ENCODE results near the gene SOBP. TPM values are rescaled to one million over a fixed set of nuclear protein-coding genes. Genes with fewer than 3 reads are reported as not detected.

The SOBP gene
- total RNA-seq, 2 experiments from 2014 or later = 0.25 to 0.26 TPM

GRCh38 chr6:107587451-107587850 is 97.5 kb downstream of the SOBP start:
- Mint-ChIP-seq H3K27me3 (ENCODE audit: low read depth) (peaks cover 2% of the 10 kb centered on the region), H3K9me3 (no peaks in the 10 kb centered on the region), H3K27ac (no peak overlapping the region), H3K4me1 (ENCODE audit: low read depth) (no peaks in the 10 kb centered on the region), H3K36me3 (ENCODE audit: low read depth) (no peaks in the 10 kb centered on the region), H3K4me3 (no peak overlapping the region)
- CTCF ChIA-PET = interaction anchor here (0.7 kb wide), 1 partner anchor 115 kb away, joined by 3 read pairs; no protein-coding TSS in a partner anchor
- intact Hi-C loops (cut with micrococcal nuclease) = no loop called here
- no peak for DNase-seq

DNA sequence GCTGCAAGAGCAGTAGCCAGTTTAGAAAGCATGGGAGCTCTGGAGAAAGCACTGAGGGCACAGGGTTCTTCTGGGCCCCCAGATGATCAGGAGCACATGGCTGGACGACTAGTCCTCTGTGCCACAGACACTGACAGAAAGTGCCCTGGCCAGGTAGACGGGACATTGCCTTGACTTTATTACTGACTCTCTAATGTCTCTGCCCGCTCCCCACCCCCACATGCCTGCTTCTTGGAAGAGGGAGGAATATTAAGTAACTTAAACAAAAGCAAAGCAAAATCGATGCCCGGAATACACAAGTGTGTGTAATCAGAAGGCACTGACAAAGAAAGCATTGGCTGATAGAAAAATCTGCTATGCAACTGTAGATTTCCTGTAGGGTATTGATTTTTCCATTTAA is 99.3 kb downstream of the SOBP start:
- no peak for DNase-seq
- no peaks in the 10 kb centered on the region for H3K4me1 Mint-ChIP-seq (ENCODE audit: low read depth)
- H3K9me3 Mint-ChIP-seq = no peaks in the 10 kb centered on the region
- no peaks in the 10 kb centered on the region for H3K36me3 Mint-ChIP-seq (ENCODE audit: low read depth)
- no peak overlapping the region for H3K4me3 Mint-ChIP-seq
- intact Hi-C loops (cut with micrococcal nuclease) = no loop called here
- H3K27me3 Mint-ChIP-seq (ENCODE audit: low read depth) = peaks cover 3% of the 10 kb centered on the region
- CTCF ChIA-PET = no interaction called here
- H3K27ac Mint-ChIP-seq = no peak overlapping the region

GRCh38 chr6:107589934-107590333 is 100.0 kb downstream of the SOBP start:
- Mint-ChIP-seq H3K36me3 (ENCODE audit: low read depth) (no peaks in the 10 kb centered on the region), H3K27me3 (ENCODE audit: low read depth) (peaks cover 3% of the 10 kb centered on the region), H3K9me3 (no peaks in the 10 kb centered on the region), H3K27ac (no peak overlapping the region), H3K4me3 (no peak overlapping the region), H3K4me1 (ENCODE audit: low read depth) (no peaks in the 10 kb centered on the region)
- CTCF ChIA-PET = interaction anchor here (0.7 kb wide), 1 partner anchor 12 kb away, joined by 3 read pairs; no protein-coding TSS in a partner anchor
- DNase-seq = no peak
- intact Hi-C loops (cut with micrococcal nuclease) = no loop called here

- intact Hi-C loops (cut with micrococcal nuclease) = no loop called here
- Mint-ChIP-seq H3K36me3 (ENCODE audit: low read depth) (no peaks in the 10 kb centered on the region), H3K9me3 (no peaks in the 10 kb centered on the region), H3K27me3 (ENCODE audit: low read depth) (peaks cover 3% of the 10 kb centered on the region), H3K4me3 (no peak overlapping the region), H3K27ac (no peak overlapping the region), H3K4me1 (ENCODE audit: low read depth) (no peaks in the 10 kb centered on the region)
- no peak for DNase-seq
- CTCF ChIA-PET = no interaction called here
Measured at GRCh38 chr6:107590378-107590777, 100.5 kb downstream of the SOBP start.

DNA sequence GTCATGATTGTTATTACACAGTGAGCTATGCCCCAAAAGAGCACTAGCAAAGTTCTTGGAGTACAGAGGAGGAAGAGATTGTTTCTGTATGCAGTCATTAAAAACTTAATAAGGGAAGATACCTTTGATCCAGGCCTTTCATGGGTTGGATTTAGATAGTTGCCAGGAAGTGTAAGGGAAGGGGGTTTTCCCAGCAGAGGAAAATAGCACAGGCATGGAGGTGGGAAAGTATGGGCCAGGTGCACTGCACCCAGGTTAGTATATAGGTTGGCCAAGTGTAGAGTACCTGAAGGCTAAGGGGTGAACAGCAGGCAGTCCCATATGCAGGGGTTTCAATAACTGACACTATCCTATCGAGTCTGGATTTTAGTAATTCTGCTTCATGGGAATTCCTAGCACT is 101.4 kb downstream of the SOBP start:
- CTCF ChIA-PET = no interaction called here
- Mint-ChIP-seq H3K27me3 (ENCODE audit: low read depth) (peaks cover 3% of the 10 kb centered on the region), H3K4me1 (ENCODE audit: low read depth) (no peaks in the 10 kb centered on the region), H3K9me3 (no peaks in the 10 kb centered on the region), H3K36me3 (ENCODE audit: low read depth) (no peaks in the 10 kb centered on the region), H3K27ac (no peak overlapping the region), H3K4me3 (no peak overlapping the region)
- intact Hi-C loops (cut with micrococcal nuclease) = no loop called here
- DNase-seq = no peak

DNA sequence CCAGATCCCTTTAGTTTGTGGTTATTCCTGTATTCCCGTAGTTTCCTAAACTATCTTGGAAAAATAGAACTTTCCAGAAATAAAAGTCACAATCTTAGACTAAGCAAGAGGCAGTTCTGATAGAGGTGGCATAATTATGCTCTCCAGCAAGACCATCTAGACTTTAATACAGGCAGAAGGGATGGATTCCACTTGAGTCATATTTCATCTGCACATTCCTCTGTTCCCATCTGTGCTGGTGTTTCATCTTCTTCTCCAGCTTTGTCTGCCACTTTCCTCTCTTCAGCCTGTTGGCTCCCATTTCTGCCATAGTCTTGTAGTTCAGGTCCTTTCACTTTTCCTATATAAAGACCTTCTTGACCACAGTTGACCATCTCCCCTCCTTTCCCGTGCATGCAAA is 102.9 kb downstream of the SOBP start:
- Mint-ChIP-seq H3K27ac (no peak overlapping the region), H3K36me3 (ENCODE audit: low read depth) (no peaks in the 10 kb centered on the region), H3K4me3 (no peak overlapping the region), H3K4me1 (ENCODE audit: low read depth) (no peaks in the 10 kb centered on the region), H3K9me3 (no peaks in the 10 kb centered on the region), H3K27me3 (ENCODE audit: low read depth) (peaks cover 3% of the 10 kb centered on the region)
- intact Hi-C loops (cut with micrococcal nuclease) = no loop called here
- CTCF ChIA-PET = interaction anchor here (0.6 kb wide), 1 partner anchor 158 kb away, joined by 3 read pairs; no protein-coding TSS in a partner anchor
- DNase-seq = no peak

DNA sequence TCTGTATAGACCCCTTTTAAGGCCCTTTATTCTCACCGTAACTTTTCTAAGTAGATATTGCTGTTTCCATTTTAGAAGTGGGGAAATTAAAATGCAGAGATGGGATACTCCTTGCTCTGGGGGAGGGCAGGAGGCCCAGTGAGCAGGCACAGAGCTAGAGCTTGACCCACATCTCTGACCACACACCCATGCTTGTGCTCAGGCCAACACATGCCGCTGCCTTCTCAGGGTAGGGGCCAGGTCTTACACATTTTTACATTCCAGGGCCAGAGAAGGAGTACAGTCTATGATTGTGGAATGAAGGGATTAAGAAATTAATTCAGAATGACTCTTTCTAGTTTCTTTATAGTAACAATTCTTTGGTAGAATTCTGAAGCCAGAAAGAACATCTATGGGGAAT is 104.8 kb downstream of the SOBP start:
- no peaks in the 10 kb centered on the region for H3K36me3 Mint-ChIP-seq (ENCODE audit: low read depth)
- CTCF ChIA-PET = no interaction called here
- peaks cover 5% of the 10 kb centered on the region for H3K27me3 Mint-ChIP-seq (ENCODE audit: low read depth)
- H3K27ac Mint-ChIP-seq = no peak overlapping the region
- H3K9me3 Mint-ChIP-seq = no peaks in the 10 kb centered on the region
- no peak overlapping the region for H3K4me3 Mint-ChIP-seq
- DNase-seq = no peak
- intact Hi-C loops (cut with micrococcal nuclease) = no loop called here
- H3K4me1 Mint-ChIP-seq (ENCODE audit: low read depth) = no peaks in the 10 kb centered on the region

DNA sequence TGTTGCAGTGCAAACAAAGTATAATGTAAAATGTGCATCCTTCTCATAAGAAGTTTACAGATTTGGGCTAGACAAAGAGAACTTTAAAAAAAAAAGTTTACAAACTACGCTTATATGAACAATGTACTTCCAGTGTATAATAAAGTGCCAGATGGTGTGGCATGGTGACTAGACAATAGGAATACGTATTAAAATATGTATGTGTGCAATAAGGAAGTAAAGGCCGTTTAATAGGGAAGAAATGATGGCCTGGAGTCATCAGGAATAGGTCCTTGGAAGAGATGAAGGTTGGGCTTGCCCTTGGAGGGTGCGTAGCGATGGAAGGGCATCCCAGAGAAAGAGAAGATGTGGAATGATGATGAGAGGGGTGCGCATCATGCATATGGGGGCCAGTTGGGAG is 108.2 kb downstream of the SOBP start:
- H3K36me3 Mint-ChIP-seq (ENCODE audit: low read depth) = no peaks in the 10 kb centered on the region

GRCh38 chr6:107599043-107599442 is 109.1 kb downstream of the SOBP start:
- intact Hi-C loops (cut with micrococcal nuclease) = no loop called here
- H3K9me3 Mint-ChIP-seq = no peaks in the 10 kb centered on the region
- DNase-seq = no peak
- H3K27me3 Mint-ChIP-seq (ENCODE audit: low read depth) = peaks cover 2% of the 10 kb centered on the region
- CTCF ChIA-PET = no interaction called here
- no peaks in the 10 kb centered on the region for H3K36me3 Mint-ChIP-seq (ENCODE audit: low read depth)
- H3K27ac Mint-ChIP-seq = no peak overlapping the region
- no peak overlapping the region for H3K4me3 Mint-ChIP-seq
- no peaks in the 10 kb centered on the region for H3K4me1 Mint-ChIP-seq (ENCODE audit: low read depth)

More for the DNA sequence above, 108.2 kb downstream of the SOBP start:
- CTCF ChIA-PET = interaction anchor here (0.8 kb wide), 1 partner anchor 928 kb away, joined by 3 read pairs; no protein-coding TSS in a partner anchor
- DNase-seq = no peak
- no peak overlapping the region for H3K27ac Mint-ChIP-seq
- H3K27me3 Mint-ChIP-seq (ENCODE audit: low read depth) = peaks cover 2% of the 10 kb centered on the region
- no peak overlapping the region for H3K4me3 Mint-ChIP-seq
- no peaks in the 10 kb centered on the region for H3K9me3 Mint-ChIP-seq
- no peaks in the 10 kb centered on the region for H3K4me1 Mint-ChIP-seq (ENCODE audit: low read depth)
- intact Hi-C loops (cut with micrococcal nuclease) = no loop called here

DNA sequence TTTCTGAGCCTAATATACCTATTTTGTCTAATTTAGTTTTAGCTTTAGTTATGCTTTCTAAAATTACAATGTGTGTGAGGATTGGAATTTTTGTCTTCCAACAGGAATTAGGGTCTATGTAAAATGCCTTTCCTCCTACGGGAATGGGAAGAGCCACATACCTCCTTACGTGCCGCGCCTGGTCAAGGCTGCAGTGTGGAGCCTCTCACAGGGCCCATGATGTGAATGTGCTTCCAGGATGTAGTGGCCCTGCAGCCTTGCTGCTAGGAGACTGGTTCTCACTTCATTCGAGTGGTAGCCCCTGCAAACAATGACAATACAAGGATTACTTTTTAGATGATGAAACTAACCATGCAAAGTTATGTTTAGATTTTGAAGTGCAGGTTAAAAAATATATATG is 110.2 kb downstream of the SOBP start:
- H3K9me3 Mint-ChIP-seq = no peaks in the 10 kb centered on the region
- H3K36me3 Mint-ChIP-seq (ENCODE audit: low read depth) = no peaks in the 10 kb centered on the region
- no peak overlapping the region for H3K4me3 Mint-ChIP-seq
- peaks cover 2% of the 10 kb centered on the region for H3K27me3 Mint-ChIP-seq (ENCODE audit: low read depth)
- intact Hi-C loops (cut with micrococcal nuclease) = no loop called here
- H3K4me1 Mint-ChIP-seq (ENCODE audit: low read depth) = no peaks in the 10 kb centered on the region
- CTCF ChIA-PET = interaction anchor here (0.6 kb wide), 1 partner anchor 879 kb away, joined by 3 read pairs; no protein-coding TSS in a partner anchor
- no peak for DNase-seq
- H3K27ac Mint-ChIP-seq = no peak overlapping the region

DNA sequence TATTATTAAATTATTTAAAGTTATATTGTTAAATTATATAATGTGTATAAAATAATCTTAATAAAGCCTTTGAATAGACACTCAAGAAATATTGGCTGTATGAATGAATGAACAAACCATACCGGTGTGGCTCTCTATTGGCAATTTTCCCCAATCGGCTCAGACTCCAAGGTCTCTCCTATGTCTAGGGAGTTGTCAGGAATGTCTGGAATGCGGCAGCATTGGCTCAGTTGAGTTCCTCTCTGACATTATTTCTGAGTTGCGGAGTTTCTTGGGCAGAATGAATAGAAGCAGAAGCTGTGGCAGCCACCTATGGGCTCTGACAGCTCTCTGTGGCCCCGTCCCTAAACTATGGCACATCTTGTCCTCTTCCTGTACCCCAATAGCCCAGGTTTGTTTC is 111.0 kb downstream of the SOBP start:
- Mint-ChIP-seq H3K4me3 (no peak overlapping the region), H3K9me3 (no peaks in the 10 kb centered on the region), H3K27ac (no peak overlapping the region), H3K4me1 (ENCODE audit: low read depth) (no peaks in the 10 kb centered on the region), H3K36me3 (ENCODE audit: low read depth) (no peaks in the 10 kb centered on the region), H3K27me3 (ENCODE audit: low read depth) (peaks cover 2% of the 10 kb centered on the region)
- intact Hi-C loops (cut with micrococcal nuclease) = no loop called here
- DNase-seq = no peak
- CTCF ChIA-PET = interaction anchor here (0.6 kb wide), 1 partner anchor 878 kb away, joined by 3 read pairs; no protein-coding TSS in a partner anchor

DNA sequence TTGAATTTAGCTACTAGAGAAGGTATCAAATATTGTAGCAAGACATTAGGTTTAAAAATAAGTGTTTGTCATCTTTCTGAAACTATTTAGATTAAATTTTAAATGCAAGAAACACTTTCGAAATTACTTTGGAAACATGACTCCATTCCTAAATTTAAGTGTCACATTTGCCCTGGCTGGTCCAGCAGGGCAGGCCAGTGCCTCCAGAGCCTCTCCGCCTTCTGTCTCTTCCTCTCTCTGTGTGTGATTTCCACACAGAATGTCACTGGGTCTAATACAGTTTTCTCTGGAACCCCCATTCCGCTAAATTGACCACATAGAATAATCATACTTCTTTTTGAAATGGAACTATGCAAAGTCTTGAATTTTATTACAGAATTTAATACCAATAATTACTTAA is 111.5 kb downstream of the SOBP start:
- Mint-ChIP-seq H3K36me3 (ENCODE audit: low read depth) (no peaks in the 10 kb centered on the region), H3K27me3 (ENCODE audit: low read depth) (peaks cover 2% of the 10 kb centered on the region), H3K27ac (no peak overlapping the region), H3K9me3 (no peaks in the 10 kb centered on the region), H3K4me3 (no peak overlapping the region), H3K4me1 (ENCODE audit: low read depth) (no peaks in the 10 kb centered on the region)
- DNase-seq = no peak
- CTCF ChIA-PET = interaction anchor here (1.1 kb wide), 1 partner anchor 12 kb away, joined by 3 read pairs; no protein-coding TSS in a partner anchor
- intact Hi-C loops (cut with micrococcal nuclease) = no loop called here

DNA sequence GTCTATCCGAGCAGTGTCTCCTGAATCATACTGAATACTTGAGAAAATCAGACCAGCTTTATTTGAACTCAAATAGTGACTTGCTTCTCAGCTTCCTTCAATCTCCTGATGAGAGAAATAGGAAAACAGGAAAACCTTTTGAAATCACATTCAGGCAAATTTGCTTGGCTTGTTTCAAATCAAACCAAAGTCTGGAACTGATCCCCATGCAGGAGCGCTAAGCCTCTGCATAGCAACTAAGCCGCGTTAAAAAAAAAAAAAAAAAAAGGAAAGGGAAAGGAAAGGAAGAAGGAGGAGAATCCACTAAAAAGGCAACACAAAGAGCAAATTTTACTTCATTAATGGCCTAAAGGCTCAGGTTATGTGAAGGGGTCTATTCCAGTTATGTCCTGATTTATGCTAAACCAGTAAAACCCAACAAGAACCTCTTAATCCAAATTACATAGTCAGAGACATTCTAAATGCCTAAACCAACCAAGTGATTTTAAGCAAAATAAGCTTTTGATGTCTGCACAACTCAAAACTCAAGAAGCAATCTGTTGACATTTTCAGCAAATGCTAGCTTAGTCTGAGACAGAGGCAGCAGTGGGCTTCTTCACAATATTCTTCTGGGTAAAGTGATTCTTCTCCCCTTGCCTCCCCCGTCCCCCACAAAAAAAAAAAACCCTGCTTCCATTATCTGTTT is 112.5 kb downstream of the SOBP start:
- CTCF ChIA-PET = interaction anchor here (1.1 kb wide), 1 partner anchor 13 kb away, joined by 3 read pairs; no protein-coding TSS in a partner anchor

More for the DNA sequence above, 112.5 kb downstream of the SOBP start:
- H3K36me3 Mint-ChIP-seq (ENCODE audit: low read depth) = no peaks in the 10 kb centered on the region
- no peak overlapping the region for H3K4me3 Mint-ChIP-seq
- no peak for DNase-seq
- H3K4me1 Mint-ChIP-seq (ENCODE audit: low read depth) = no peaks in the 10 kb centered on the region
- H3K9me3 Mint-ChIP-seq = no peaks in the 10 kb centered on the region
- intact Hi-C loops (cut with micrococcal nuclease) = no loop called here
- no peak overlapping the region for H3K27ac Mint-ChIP-seq
- peaks cover 2% of the 10 kb centered on the region for H3K27me3 Mint-ChIP-seq (ENCODE audit: low read depth)

All from activated naive CD4-positive, alpha-beta T cell treated with anti-CD3 and anti-CD28 coated beads for 36 hours (primary cell).